HL-60/S4 (cell line): ENCODE measurements around the gene DHFR.
"Not testable (repeated sequence)": the region's sequence is repeated elsewhere in the genome, so short reads cannot be mapped to it uniquely, and the experiment has no call there.

Experiments used
- in situ Hi-C: fragments of 300-500 bp; cut with MboI; formaldehyde crosslinking; loops from 2 replicates; pipeline ENCODE4 v1.14.3; 2022; ENCODE audit warnings: low sequenced_read_pairs

DHFR gene

GRCh38 chr5:80654391-80655230, at the start of gene DHFR, which contains the start of gene MSH3:
TSS of gene DHFR (minus strand) at chr5:80654983. CDS start at chr5:80654489, 494 bp downstream.
TSS of gene MSH3 (plus strand) at chr5:80654652. CDS start at chr5:80654728, 76 bp downstream.
- in situ Hi-C loops = no loop called here

GRCh38 chr5:80704221-80704620, 49.4 kb upstream of the DHFR start:
- in situ Hi-C loops = no loop called here

DNA sequence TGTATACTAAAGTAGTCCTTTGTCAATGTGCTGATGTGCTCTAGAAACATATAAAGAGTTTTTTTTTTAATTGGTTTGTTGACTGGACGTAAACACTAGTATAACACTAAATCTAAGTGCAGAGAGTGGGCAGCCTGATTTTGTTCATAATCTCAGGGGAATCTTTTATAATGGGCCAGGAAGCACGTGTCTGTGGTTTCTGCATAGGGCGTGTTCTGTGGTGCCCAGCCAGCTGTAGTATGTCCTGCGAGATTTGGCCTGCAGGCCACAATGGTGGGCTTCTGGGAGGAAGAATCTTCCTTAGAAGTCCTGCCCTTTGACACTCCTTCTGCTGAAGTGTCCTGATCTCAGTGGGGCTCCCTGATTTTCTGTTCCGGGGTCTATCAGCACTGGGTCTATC, 49.0 kb upstream of the DHFR start:
- in situ Hi-C loops = no loop called here

- in situ Hi-C loops = no loop called here
These were observed 48.5 kb upstream of the DHFR start for GRCh38 chr5:80703291-80703690.

DNA sequence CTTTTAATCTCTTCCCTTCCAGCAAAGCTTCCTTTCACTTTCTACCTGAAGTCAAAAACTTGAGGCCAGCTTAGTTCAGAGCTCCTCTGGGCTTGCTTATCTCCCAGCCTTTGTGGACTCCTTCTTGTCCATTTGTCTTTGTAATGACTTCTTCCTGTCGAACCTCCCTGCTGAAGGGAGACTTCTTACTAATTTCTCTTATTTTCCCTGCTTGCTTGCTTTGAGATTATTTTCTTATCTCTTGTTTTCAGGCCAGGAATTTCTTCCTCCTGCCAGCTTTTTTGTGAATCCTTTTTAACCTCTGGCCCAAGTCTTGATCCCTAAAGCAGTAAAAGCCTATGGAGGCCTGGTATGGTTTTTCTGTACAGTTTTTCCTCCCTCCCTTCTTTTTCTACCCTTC, 46.8 kb upstream of the DHFR start:
- in situ Hi-C loops = no loop called here

DNA sequence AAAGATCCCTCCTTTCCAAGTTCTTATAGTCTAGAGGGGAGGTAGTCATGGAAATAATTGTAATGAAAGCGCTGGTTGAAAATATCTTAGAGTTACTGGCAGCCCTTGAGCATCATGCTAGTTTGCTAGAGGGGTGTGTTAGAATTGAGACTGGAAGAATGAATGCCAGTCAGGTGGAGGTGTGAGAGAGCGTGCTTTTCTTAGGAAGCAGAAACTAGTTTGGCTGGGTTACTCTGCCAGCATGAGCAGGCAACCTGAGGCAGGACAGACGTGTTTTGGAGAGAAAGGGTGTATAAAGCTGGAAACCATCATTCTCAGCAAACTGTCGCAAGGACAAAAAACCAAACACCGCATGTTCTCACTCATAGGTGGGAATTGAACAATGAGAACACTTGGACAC, 43.6 kb upstream of the DHFR start:
- in situ Hi-C loops = no loop called here

- in situ Hi-C loops = no loop called here
These were observed 42.3 kb upstream of the DHFR start for GRCh38 chr5:80697100-80697499.

- in situ Hi-C loops = no loop called here
These were observed 41.7 kb upstream of the DHFR start for GRCh38 chr5:80696450-80696849.

- in situ Hi-C loops = no loop called here
These were observed 40.9 kb upstream of the DHFR start for GRCh38 chr5:80695666-80696065.

- in situ Hi-C loops = no loop called here
These were observed 34.8 kb upstream of the DHFR start for GRCh38 chr5:80689627-80690026.

DNA sequence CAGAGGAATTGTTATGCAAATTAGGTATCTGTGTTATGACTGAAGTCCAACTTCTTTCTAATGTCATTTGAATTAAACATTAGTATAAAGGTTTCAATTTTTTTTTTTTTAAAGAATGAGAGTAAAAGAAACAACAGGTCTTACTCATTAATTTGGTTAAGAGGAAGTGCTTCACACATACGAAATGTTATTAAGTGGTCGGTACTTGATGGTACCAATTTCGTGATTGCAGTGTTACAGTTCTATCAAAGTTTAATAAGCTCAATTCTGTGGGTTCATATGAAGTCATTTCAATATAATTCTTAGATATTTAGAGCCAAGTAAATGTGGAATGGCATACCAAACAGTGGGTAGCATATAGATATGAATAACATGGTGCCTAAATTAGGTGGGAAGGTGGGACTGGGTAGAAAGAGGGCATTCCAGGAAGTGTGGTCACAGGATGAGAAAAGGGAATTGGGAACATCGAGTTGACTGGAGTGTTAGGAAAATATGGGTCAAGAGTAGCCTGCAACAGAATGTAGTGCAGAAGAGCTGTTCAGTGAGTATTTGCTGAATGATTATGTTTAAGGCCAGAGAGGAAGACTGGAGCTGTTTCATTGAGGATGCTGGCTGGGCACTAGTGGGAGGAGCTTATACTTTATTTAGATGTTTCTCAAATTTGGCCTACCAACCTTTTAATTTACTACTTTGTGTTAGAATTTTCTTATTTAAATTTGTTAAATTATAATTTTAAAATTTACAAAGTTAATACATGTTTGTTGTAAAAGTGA, 34.1 kb upstream of the DHFR start:
- in situ Hi-C loops = no loop called here

DNA sequence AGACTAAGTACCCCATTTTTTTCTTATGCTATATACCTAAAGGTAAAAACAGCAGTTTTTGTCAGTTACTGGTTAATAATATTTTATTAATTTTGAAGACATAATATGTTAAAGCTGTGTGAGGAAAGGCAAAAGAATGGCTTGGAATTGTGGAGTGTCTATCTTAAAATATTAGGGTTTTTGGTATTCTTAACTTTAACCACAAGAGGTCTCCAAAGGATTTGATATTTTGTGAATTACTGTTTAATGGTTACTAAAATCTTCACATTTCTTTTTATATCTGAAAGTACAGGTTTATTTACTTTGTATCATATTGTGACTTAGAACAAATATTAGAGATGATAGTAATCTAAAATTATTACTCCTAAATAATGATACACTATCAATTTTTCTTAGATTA, 32.0 kb upstream of the DHFR start:
- in situ Hi-C loops = no loop called here

DNA sequence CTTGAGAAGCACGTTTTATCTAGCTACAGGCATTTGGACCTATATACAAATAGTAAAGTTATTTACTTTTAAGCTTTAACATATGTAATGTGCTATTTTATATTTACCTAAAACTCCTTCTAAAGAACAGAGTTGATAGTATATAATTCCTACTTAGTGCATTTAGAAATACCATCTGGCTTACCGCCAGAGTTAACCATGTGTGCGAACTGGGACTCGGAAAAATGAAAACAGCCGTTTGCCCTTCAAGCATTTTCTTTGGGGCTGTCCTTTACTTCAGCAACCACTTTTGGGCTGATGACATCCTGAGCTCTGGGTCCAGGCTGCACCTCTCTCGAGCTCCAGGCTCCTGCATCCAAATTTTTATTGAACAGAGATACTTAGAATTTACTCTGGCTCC, 21.9 kb upstream of the DHFR start:
- in situ Hi-C loops = no loop called here

- in situ Hi-C loops = no loop called here
These were observed 17.5 kb upstream of the DHFR start for GRCh38 chr5:80672140-80672736.

GRCh38 chr5:80668016-80668969, 13.5 kb upstream of the DHFR start:
- in situ Hi-C loops = no loop called here

DNA sequence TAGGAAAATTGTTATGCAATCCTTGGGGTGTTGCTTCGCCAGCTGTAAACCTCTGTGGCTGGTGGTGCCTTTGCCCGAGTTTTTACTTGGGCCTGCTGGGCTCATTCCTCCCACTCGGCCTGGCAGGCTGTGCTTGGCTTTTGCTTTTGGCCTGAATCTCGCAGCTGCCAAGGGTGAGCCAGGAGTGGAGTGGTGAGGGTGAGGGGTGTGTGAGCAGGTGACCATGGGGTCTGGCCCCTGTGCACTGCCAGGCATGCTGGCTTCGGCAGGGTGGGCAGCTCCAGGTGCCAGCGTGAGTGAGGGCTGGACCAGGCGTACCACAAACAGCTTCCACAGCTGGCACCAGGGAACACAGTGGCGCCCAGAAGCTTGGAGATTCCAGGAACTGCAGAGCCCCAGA, 12.6 kb upstream of the DHFR start:
- in situ Hi-C loops = no loop called here

GRCh38 chr5:80665057-80665456, 10.3 kb upstream of the DHFR start:
- in situ Hi-C loops = no loop called here

- in situ Hi-C loops = no loop called here
These were observed 7.3 kb upstream of the DHFR start for GRCh38 chr5:80662108-80662507.

DNA sequence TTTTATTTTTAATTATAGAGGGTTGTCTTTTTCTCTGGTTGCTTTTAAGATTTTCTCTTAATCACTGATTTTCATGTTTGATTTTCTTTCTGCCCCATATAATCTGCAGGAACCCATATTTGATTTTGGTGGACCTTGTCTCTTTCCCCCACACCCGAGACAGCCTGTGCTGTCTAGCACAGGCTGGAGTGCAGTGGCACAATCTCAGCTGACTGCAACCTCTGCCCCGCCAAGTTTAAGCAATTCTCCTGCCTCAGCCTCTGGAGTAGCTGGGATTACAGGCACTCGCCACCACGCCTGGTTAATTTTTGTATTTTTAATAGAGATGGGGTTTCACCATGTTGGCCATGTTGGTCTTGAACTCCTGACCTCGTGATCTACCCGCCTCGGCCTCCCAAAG, 5.9 kb upstream of the DHFR start:
- in situ Hi-C loops = not testable (repeated sequence)

GRCh38 chr5:80659106-80659505, 4.3 kb upstream of the DHFR start:
- in situ Hi-C loops = no loop called here

DNA sequence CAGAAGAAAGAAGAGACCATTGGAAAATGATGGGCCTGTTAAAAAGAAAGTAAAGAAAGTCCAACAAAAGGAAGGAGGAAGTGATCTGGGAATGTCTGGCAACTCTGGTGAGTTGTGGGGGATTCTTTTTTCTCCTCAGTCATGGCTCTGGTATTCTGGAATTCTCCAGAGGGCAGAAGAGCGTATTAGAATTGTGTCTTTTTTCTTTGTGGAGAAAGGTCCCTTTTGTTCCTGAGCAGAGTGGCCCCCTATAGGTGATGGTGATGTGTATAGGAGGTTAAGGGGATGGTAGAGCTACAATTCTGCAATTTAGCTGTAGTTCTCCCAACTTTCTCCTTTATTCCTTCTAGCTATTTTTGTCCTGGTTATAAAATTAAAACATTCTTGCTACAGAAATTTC, 1.6 kb upstream of the DHFR start:
- in situ Hi-C loops = no loop called here
